CD4-positive, alpha-beta T cell treated with Interleukin-15 for 1 hour (primary cell): ENCODE measurements around the gene TTC39C.
A peak's percentile ranks its signal among the peaks of the same experiment; 100 is the strongest.
"Not testable (repeated sequence)": the region's sequence is repeated elsewhere in the genome, so short reads cannot be mapped to it uniquely, and the experiment has no call there.

Experiments
- DNase-seq: peaks from one replicate; pipeline ENCODE4 v3.0.0-alpha.2; 2020

The TTC39C gene

GRCh38 chr18:24138789-24139616 is 124.4 kb downstream of the TTC39C start, which contains the start of gene CABYR:
Gene CABYR, plus strand, starts transcription at chr18:24139062. Its CDS starts 4,053 bp downstream, at chr18:24143115.
- peak; percentile 89 for DNase-seq

- DNase-seq = no peak
Observed at GRCh38 chr18:24140697-24141096, 126.1 kb downstream of the TTC39C start.

GRCh38 chr18:24142376-24142775 is 127.8 kb downstream of the TTC39C start:
- no peak for DNase-seq

- DNase-seq = not testable (repeated sequence)
Observed at GRCh38 chr18:24149591-24149990, 135.0 kb downstream of the TTC39C start.

- DNase-seq = no peak
Observed at GRCh38 chr18:24153397-24153796, 138.8 kb downstream of the TTC39C start.

- DNase-seq = no peak
Observed at GRCh38 chr18:24157855-24158254, 143.3 kb downstream of the TTC39C start.

GRCh38 chr18:24160086-24160485 is 145.5 kb downstream of the TTC39C start:
- DNase-seq = no peak

GRCh38 chr18:24161304-24161703 is 146.8 kb downstream of the TTC39C start:
- DNase-seq = no peak

- no peak for DNase-seq
Observed at GRCh38 chr18:24168496-24168895, 153.9 kb downstream of the TTC39C start.

GRCh38 chr18:24170360-24170759 is 155.8 kb downstream of the TTC39C start:
- DNase-seq = no peak

- no peak for DNase-seq
Observed at GRCh38 chr18:24173997-24174396, 159.4 kb downstream of the TTC39C start.

- DNase-seq = peak; percentile 48
Observed at GRCh38 chr18:24176727-24177416, 162.3 kb downstream of the TTC39C start.

GRCh38 chr18:24177499-24178133 is 163.1 kb downstream of the TTC39C start:
- no peak for DNase-seq

- DNase-seq = no peak
Observed at GRCh38 chr18:24180048-24180447, 165.5 kb downstream of the TTC39C start.

GRCh38 chr18:24181806-24182205 is 167.3 kb downstream of the TTC39C start:
- no peak for DNase-seq
